Hepatocyte (in vitro differentiated cells): ENCODE measurements around the gene TRPM3. TPM values are rescaled to one million over a fixed set of nuclear protein-coding genes. Genes with fewer than 3 reads are reported as not detected.
A peak's percentile ranks its signal among the peaks of the same experiment; 100 is the strongest.
"Not testable (repeated sequence)": the region's sequence is repeated elsewhere in the genome, so short reads cannot be mapped to it uniquely, and the experiment has no call there.

Experiments
- DNase-seq: peaks from one replicate; pipeline ENCODE4 v3.0.0-alpha.2; 2016; ENCODE audit warnings: low spot score
- H2AFZ ChIP-seq: fragments of 200-600 bp; sonication (generic); 2 replicates; pipeline ENCODE4 v1.6.0; 2016; ENCODE audit warnings: antibody characterized with exemption, mild to moderate bottlenecking
- H3K27ac ChIP-seq: fragments of 200-600 bp; sonication (generic); 2 replicates; pipeline ENCODE4 v1.5.1; 2016; ENCODE audit warnings: mild to moderate bottlenecking
- H3K27me3 ChIP-seq: fragments of 200-600 bp; sonication (generic); 2 replicates; pipeline ENCODE4 v1.6.1; 2016
- H3K36me3 ChIP-seq: fragments of 200-600 bp; sonication (generic); replicated peaks from 2 replicates; pipeline ENCODE4 v1.5.1; 2016; ENCODE audit warnings: low read depth; ENCODE audit not compliant: insufficient read depth
- H3K4me1 ChIP-seq: fragments of 200-600 bp; sonication (generic); 2 replicates; pipeline ENCODE4 v1.5.1; 2016; ENCODE audit warnings: mild to moderate bottlenecking, moderate library complexity; ENCODE audit not compliant: insufficient read depth
- H3K4me2 ChIP-seq: fragments of 200-600 bp; sonication (generic); 2 replicates; pipeline ENCODE4 v1.6.0; 2016
- H3K4me3 ChIP-seq: fragments of 200-600 bp; sonication (generic); 2 replicates; pipeline ENCODE4 v1.5.1; 2016; ENCODE audit warnings: mild to moderate bottlenecking
- H3K79me2 ChIP-seq: fragments of 200-600 bp; sonication (generic); 2 replicates; pipeline ENCODE4 v1.6.0; 2017; ENCODE audit warnings: mild to moderate bottlenecking
- H3K9me2 ChIP-seq: fragments of 200-600 bp; sonication (generic); replicated peaks from 2 replicates; pipeline ENCODE4 v1.6.0; 2017; ENCODE audit warnings: mild to moderate bottlenecking; ENCODE audit not compliant: insufficient read depth
- H3K9me3 ChIP-seq: fragments of 200-600 bp; sonication (generic); 2 replicates; pipeline ENCODE4 v1.5.1; 2016; ENCODE audit warnings: low read depth, mild to moderate bottlenecking
- H4K20me1 ChIP-seq: fragments of 200-600 bp; sonication (generic); 2 replicates; pipeline ENCODE4 v1.6.0; 2016; ENCODE audit warnings: mild to moderate bottlenecking; ENCODE audit not compliant: insufficient read depth, poor library complexity, severe bottlenecking
- EZH2 ChIP-seq: fragments of 200-600 bp; sonication (generic); IDR thresholded peaks from 2 replicates; pipeline ENCODE4 v1.6.1; 2016; ENCODE audit warnings: antibody characterized with exemption, mild to moderate bottlenecking, borderline replicate concordance
- EZH2phosphoT487 ChIP-seq: fragments of 200-600 bp; sonication (generic); IDR thresholded peaks from one replicate; pipeline ENCODE4 v1.6.1; 2018; ENCODE audit warnings: antibody characterized with exemption, mild to moderate bottlenecking, low read depth, moderate library complexity; ENCODE audit not compliant: unreplicated experiment, severe bottlenecking
- WGBS: methylation state at CpG from one replicate; pipeline ENCODE4 v1.1.6; 2016; ENCODE audit warnings: low lambda C conversion rate; ENCODE audit errors: missing lambda C conversion rate; 5-methylcytosine and 5-hydroxymethylcytosine counted together
- polyA plus RNA-seq: library from polyadenylated mRNA; unstranded; fragments of >200 nt; fragmentation: Nextera tagmentation; extraction: Ambion mirVana; gene quantifications from 2 replicates; pipeline ENCODE4 v1.2.1, GENCODE V29; 2016
- total RNA-seq: library from RNA; depleted of rRNA; stranded (reverse); fragments of >200 nt; gene quantifications from 2 replicates; pipeline ENCODE4 v1.2.3, GENCODE V29; 2014
- TF ChIP-seq, protein P1 (sequence below): fragments of 200-600 bp; sonication (generic); IDR thresholded peaks from 2 replicates; pipeline ENCODE4 v1.5.1; 2016; ENCODE audit warnings: antibody characterized with exemption, mild to moderate bottlenecking; ENCODE audit not compliant: poor library complexity

The TRPM3 gene
- total and polyA plus RNA-seq, 2 experiments from 2014 or later: 0.60 to 0.68 TPM

DNA sequence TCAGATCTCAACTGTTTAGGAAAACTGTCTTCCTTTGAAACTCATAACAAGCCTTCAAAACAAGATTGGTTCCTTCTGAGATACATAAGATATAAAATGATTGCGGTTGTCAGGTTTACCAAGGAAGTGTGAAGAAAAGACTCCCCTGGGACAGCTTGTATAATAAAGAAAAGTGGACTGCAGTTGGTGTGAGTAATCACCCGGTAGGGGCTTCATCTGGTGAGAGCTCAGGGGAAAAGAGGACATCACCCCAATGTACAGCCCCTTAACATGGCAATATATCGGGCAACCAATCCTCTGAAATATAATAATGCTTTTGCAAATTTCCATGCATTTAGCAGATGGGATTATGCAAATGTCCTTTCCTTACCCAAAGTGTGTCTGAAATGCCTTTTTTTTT, 490.4 kb downstream of the TRPM3 start:
- Histone ChIP-seq H3K27ac (no peak overlapping the region), H3K9me2 (no peaks in the 10 kb centered on the region), H2AFZ (no peak overlapping the region), H3K79me2 (no peaks in the 10 kb centered on the region), H3K9me3 (no peaks in the 10 kb centered on the region), H4K20me1 (no peaks in the 10 kb centered on the region), H3K4me2 (no peak overlapping the region), H3K4me1 (no peaks in the 10 kb centered on the region), H3K27me3 (no peaks in the 10 kb centered on the region), H3K4me3 (no peak overlapping the region), H3K36me3 (no peaks in the 10 kb centered on the region)
- TF ChIP-seq EZH2: no peak
- no peak for TF ChIP-seq EZH2phosphoT487
- TF ChIP-seq, protein P1, sequence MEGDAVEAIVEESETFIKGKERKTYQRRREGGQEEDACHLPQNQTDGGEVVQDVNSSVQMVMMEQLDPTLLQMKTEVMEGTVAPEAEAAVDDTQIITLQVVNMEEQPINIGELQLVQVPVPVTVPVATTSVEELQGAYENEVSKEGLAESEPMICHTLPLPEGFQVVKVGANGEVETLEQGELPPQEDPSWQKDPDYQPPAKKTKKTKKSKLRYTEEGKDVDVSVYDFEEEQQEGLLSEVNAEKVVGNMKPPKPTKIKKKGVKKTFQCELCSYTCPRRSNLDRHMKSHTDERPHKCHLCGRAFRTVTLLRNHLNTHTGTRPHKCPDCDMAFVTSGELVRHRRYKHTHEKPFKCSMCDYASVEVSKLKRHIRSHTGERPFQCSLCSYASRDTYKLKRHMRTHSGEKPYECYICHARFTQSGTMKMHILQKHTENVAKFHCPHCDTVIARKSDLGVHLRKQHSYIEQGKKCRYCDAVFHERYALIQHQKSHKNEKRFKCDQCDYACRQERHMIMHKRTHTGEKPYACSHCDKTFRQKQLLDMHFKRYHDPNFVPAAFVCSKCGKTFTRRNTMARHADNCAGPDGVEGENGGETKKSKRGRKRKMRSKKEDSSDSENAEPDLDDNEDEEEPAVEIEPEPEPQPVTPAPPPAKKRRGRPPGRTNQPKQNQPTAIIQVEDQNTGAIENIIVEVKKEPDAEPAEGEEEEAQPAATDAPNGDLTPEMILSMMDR: no peak
- no peak for DNase-seq
- WGBS: 89% methylated on average over 3 of the region's 3 CpGs

DNA sequence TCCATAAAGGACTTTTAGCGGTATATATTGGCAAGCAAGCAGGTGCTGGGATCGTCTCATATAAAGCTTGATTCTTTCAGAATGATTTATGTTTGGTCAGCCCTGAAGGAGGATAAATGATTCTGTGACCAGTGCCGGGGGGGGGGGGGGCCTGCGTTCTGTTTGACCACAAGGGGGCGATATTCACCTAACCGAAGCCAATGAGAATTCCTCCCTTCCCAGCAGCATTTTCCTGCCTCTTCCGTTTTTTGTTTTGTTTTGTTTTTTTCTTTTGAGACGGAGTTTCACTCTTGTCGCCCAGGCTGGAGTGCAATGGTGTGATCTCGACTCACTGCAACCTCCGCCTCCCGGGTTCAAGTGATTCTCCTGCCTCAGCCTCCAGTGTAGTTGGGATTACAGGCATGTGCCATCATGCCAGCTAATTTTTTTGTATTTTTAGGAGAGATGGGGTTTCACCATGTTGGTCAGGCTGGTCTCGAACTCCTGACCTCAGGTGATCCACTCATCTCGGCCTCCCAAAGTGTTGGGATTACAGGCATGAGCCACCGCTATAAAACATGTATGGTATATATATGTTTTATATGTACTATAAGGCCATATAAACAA, 492.2 kb downstream of the TRPM3 start:
- H3K27me3 ChIP-seq, H2AFZ ChIP-seq, H3K9me2 ChIP-seq, H3K27ac ChIP-seq, H3K79me2 ChIP-seq, H3K4me2 ChIP-seq, H4K20me1 ChIP-seq, H3K4me1 ChIP-seq, H3K36me3 ChIP-seq, H3K9me3 ChIP-seq, DNase-seq, H3K4me3 ChIP-seq: not testable (repeated sequence)
- WGBS: 66% methylated on average over 15 of the region's 15 CpGs
- TF ChIP-seq, protein P1: peak; percentile 17

DNA sequence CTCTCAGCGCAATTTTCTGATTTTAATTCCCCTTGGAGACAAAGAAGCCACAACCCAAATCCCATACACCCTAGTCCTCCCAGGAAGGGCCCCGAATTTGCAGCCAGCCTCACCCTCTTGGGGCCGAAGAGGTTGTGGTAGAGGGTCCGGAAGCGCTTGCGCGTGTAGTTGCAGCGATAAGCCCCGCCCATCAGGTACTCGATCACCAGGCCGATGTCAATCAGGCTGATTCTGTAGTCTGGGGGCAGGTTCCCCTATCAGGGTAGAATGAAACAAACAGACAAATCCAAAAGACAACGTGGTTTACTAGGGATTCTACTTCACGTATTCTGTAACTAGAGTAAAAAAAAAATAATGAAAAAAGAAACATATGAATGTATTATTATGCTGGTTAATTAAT, 496.3 kb downstream of the TRPM3 start:
- DNase-seq: no peak
- Histone ChIP-seq H2AFZ (no peak overlapping the region), H3K9me2 (no peaks in the 10 kb centered on the region), H3K27ac (no peak overlapping the region), H3K27me3 (no peaks in the 10 kb centered on the region), H3K4me3 (no peak overlapping the region), H3K36me3 (no peaks in the 10 kb centered on the region), H3K4me2 (no peak overlapping the region), H3K79me2 (no peaks in the 10 kb centered on the region), H3K9me3 (no peaks in the 10 kb centered on the region), H3K4me1 (no peaks in the 10 kb centered on the region), H4K20me1 (no peaks in the 10 kb centered on the region)
- TF ChIP-seq, protein P1: no peak
- TF ChIP-seq EZH2 (no peak), EZH2phosphoT487 (no peak)
- WGBS: 91% methylated on average over 13 of the region's 13 CpGs

DNA sequence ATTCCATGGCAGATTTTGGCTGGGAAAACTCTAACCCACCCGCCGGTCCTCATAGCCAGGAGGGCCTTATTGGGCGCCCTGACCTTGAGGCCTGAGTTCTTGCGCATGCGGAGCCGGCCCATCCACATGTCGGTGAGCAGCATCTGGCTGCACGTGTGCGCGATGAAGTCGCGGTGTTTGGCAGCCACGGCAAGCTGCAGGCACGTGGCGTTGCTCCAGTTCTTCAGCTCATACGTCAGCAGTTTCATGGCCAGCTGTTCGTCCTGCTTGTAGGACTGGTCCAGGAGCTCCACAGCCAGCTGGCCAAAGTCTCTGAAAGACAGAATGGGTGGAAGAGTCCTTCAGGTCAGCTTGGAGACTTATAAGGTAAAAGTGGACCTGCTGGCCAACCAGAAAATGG, 502.6 kb downstream of the TRPM3 start:
- Histone ChIP-seq H4K20me1 (no peaks in the 10 kb centered on the region), H3K9me3 (no peaks in the 10 kb centered on the region), H3K36me3 (no peaks in the 10 kb centered on the region), H3K4me1 (no peaks in the 10 kb centered on the region), H3K9me2 (no peaks in the 10 kb centered on the region), H3K79me2 (no peaks in the 10 kb centered on the region), H3K27ac (no peak overlapping the region), H3K27me3 (no peaks in the 10 kb centered on the region), H2AFZ (no peak overlapping the region), H3K4me2 (no peak overlapping the region), H3K4me3 (no peak overlapping the region)
- 96% methylated on average over 17 of the region's 17 CpGs for WGBS
- no peak for DNase-seq
- TF ChIP-seq, protein P1: no peak
